Neuron (in vitro differentiated cells): ENCODE data around the gene CUX1.
"Not testable (repeated sequence)": the region's sequence is repeated elsewhere in the genome, so short reads cannot be mapped to it uniquely, and the experiment has no call there.

Experiments used
- H2AFZ ChIP-seq: one replicate; pipeline ENCODE4 v1.6.1; 2013; ENCODE audit warnings: low read depth, mild to moderate bottlenecking, inconsistent platforms, low read length, moderate library complexity
- H3K27me3 ChIP-seq: one replicate; pipeline ENCODE4 v1.6.1; 2013; ENCODE audit warnings: low read length; ENCODE audit not compliant: insufficient read depth
- H3K36me3 ChIP-seq: one replicate; pipeline ENCODE4 v1.6.1; 2013; ENCODE audit warnings: low read length; ENCODE audit not compliant: insufficient read depth
- H3K4me1 ChIP-seq: one replicate; pipeline ENCODE4 v1.6.1; 2013; ENCODE audit warnings: low read length; ENCODE audit not compliant: insufficient read depth
- H3K4me3 ChIP-seq: 2 replicates; pipeline ENCODE4 v1.5.1; 2013; ENCODE audit warnings: mild to moderate bottlenecking, low read length, moderate library complexity
- H3K9me3 ChIP-seq: one replicate; pipeline ENCODE4 v1.6.1; 2013; ENCODE audit warnings: low read length

Gene CUX1

GRCh38 chr7:102312317-102312716 lies 494.9 kb downstream of the CUX1 start:
- no peaks in the 10 kb centered on the region for H3K27me3 ChIP-seq
- peaks cover 47% of the 10 kb centered on the region for H3K36me3 ChIP-seq
- no peak overlapping the region for H3K4me3 ChIP-seq
- H2AFZ ChIP-seq, result no peak overlapping the region
- H3K4me1 ChIP-seq, result peaks cover 3% of the 10 kb centered on the region
- H3K9me3 ChIP-seq, result no peaks in the 10 kb centered on the region

GRCh38 chr7:102313997-102314780 lies 496.8 kb downstream of the CUX1 start:
- Histone ChIP-seq H3K4me3 (no peak overlapping the region), H2AFZ (no peak overlapping the region), H3K9me3 (no peaks in the 10 kb centered on the region), H3K4me1 (no peaks in the 10 kb centered on the region), H3K27me3 (no peaks in the 10 kb centered on the region), H3K36me3 (peaks cover 46% of the 10 kb centered on the region)

- Histone ChIP-seq H3K27me3 (no peaks in the 10 kb centered on the region), H3K4me1 (no peaks in the 10 kb centered on the region), H2AFZ (no peak overlapping the region), H3K4me3 (no peak overlapping the region), H3K9me3 (no peaks in the 10 kb centered on the region), H3K36me3 (peaks cover 50% of the 10 kb centered on the region)
Measured at GRCh38 chr7:102317231-102318059, 500.0 kb downstream of the CUX1 start.

- Histone ChIP-seq H3K27me3 (no peaks in the 10 kb centered on the region), H3K4me3 (no peak overlapping the region), H2AFZ (no peak overlapping the region), H3K9me3 (no peaks in the 10 kb centered on the region), H3K36me3 (peaks cover 48% of the 10 kb centered on the region), H3K4me1 (no peaks in the 10 kb centered on the region)
Measured at GRCh38 chr7:102318482-102318971, 501.1 kb downstream of the CUX1 start.

GRCh38 chr7:102319671-102320070 lies 502.2 kb downstream of the CUX1 start:
- H3K4me3 ChIP-seq, result no peak overlapping the region
- H3K9me3 ChIP-seq, result no peaks in the 10 kb centered on the region
- H3K27me3 ChIP-seq, result no peaks in the 10 kb centered on the region
- H3K4me1 ChIP-seq, result no peaks in the 10 kb centered on the region
- H2AFZ ChIP-seq, result no peak overlapping the region
- peaks cover 38% of the 10 kb centered on the region for H3K36me3 ChIP-seq

- no peak overlapping the region for H3K4me3 ChIP-seq
- H3K4me1 ChIP-seq, result no peaks in the 10 kb centered on the region
- no peak overlapping the region for H2AFZ ChIP-seq
- H3K27me3 ChIP-seq, result no peaks in the 10 kb centered on the region
- H3K9me3 ChIP-seq, result no peaks in the 10 kb centered on the region
- peaks cover 37% of the 10 kb centered on the region for H3K36me3 ChIP-seq
Measured at GRCh38 chr7:102320181-102320580, 502.8 kb downstream of the CUX1 start.

- Histone ChIP-seq H3K9me3 (no peaks in the 10 kb centered on the region), H3K4me1 (no peaks in the 10 kb centered on the region), H3K27me3 (no peaks in the 10 kb centered on the region), H3K4me3 (no peak overlapping the region), H2AFZ (no peak overlapping the region), H3K36me3 (peaks cover 36% of the 10 kb centered on the region)
Measured at GRCh38 chr7:102320601-102321350, 503.4 kb downstream of the CUX1 start.

GRCh38 chr7:102321351-102322201 lies 504.1 kb downstream of the CUX1 start:
- Histone ChIP-seq H2AFZ (no peak overlapping the region), H3K27me3 (no peaks in the 10 kb centered on the region), H3K4me1 (no peaks in the 10 kb centered on the region), H3K4me3 (no peak overlapping the region), H3K9me3 (no peaks in the 10 kb centered on the region), H3K36me3 (peaks cover 34% of the 10 kb centered on the region)

GRCh38 chr7:102322202-102322715 lies 504.8 kb downstream of the CUX1 start:
- Histone ChIP-seq H3K9me3 (no peaks in the 10 kb centered on the region), H3K27me3 (no peaks in the 10 kb centered on the region), H3K4me1 (no peaks in the 10 kb centered on the region), H3K4me3 (no peak overlapping the region), H2AFZ (no peak overlapping the region), H3K36me3 (peaks cover 29% of the 10 kb centered on the region)

- H3K4me1 ChIP-seq, result no peaks in the 10 kb centered on the region
- H3K4me3 ChIP-seq, result no peak overlapping the region
- H3K27me3 ChIP-seq, result no peaks in the 10 kb centered on the region
- H3K9me3 ChIP-seq, result no peaks in the 10 kb centered on the region
- peaks cover 17% of the 10 kb centered on the region for H3K36me3 ChIP-seq
- no peak overlapping the region for H2AFZ ChIP-seq
Measured at GRCh38 chr7:102323914-102324195, 506.4 kb downstream of the CUX1 start.

- H3K27me3 ChIP-seq, H3K9me3 ChIP-seq: not testable (repeated sequence)
Measured at GRCh38 chr7:102325106-102325505, 507.7 kb downstream of the CUX1 start.

GRCh38 chr7:102326157-102326889 lies 508.9 kb downstream of the CUX1 start:
- Histone ChIP-seq H3K27me3 (no peaks in the 10 kb centered on the region), H2AFZ (no peak overlapping the region), H3K9me3 (no peaks in the 10 kb centered on the region), H3K4me1 (no peaks in the 10 kb centered on the region), H3K36me3 (no peaks in the 10 kb centered on the region), H3K4me3 (no peak overlapping the region)

More at GRCh38 chr7:102325106-102325505, 507.7 kb downstream of the CUX1 start:
- H2AFZ ChIP-seq, H3K4me3 ChIP-seq, H3K36me3 ChIP-seq, H3K4me1 ChIP-seq: not testable (repeated sequence)
